HG03432 (cell line): ENCODE results near the gene LYPD3.

Source experiments
- ATAC-seq: cut with Tn5 transposase; IDR thresholded peaks from one replicate; pipeline ENCODE4 v1.9.1; 2021; ENCODE audit warnings: mild to moderate bottlenecking, moderate library complexity; ENCODE audit not compliant: unreplicated experiment

The LYPD3 gene

DNA sequence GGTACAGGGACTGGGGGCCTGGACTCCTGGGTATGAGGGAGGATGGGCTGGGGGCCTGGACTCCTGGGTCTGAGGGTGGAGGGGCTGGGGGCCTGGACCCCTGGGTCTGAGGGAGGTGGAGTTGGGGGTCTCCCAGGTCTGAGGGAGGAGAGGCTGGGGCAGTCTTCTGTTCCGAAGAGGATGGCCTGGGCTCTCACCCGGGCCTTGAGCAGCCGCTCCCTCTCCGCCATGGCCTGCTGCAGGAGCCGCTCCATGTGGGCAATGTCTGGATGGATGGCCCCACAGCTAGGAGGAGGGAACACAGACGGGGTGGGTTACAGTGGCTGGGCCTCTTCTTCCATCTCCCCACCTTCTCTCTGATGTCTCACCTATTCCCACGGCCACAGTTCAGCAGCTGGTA is 21.0 kb upstream of the LYPD3 start:
- no peak for ATAC-seq

DNA sequence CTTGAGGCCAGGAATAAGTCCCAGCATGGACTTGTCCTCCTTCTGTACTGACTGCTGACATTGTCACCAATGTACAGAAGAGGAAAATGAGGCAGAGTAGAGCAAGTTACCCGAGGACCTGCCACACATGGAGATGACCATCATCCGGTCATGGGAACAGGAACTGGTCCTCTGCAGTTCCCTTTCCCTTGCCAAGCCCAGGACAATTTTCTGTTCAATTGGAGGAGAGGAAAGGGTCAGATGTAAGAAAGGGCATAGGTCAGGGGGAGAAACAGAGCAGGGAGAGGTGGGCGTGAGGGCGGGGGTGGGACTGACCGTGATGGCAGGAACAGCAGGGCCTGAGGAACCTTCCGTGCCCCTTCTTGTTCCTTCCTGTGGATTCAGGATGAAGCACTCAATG is 20.5 kb upstream of the LYPD3 start:
- no peak for ATAC-seq

DNA sequence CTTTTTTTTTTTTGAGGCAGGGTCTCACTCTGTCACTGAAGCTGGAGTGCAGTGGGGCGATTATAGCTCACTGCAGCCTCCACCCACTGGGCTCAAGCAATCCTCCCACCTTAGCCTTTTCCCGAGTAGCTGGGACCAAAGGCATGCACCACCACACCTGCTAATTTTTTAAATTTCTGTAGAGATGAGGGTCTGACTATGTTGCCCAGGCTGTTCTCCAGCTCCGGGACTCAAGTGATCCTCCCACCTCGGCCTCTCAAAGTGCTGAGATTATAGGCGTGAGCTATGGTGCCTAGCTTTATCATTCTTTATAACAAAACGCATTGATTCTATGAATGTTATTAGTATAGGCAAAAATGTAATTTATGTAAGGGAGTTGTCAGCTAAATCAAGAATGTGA is 17.9 kb upstream of the LYPD3 start:
- no peak for ATAC-seq

DNA sequence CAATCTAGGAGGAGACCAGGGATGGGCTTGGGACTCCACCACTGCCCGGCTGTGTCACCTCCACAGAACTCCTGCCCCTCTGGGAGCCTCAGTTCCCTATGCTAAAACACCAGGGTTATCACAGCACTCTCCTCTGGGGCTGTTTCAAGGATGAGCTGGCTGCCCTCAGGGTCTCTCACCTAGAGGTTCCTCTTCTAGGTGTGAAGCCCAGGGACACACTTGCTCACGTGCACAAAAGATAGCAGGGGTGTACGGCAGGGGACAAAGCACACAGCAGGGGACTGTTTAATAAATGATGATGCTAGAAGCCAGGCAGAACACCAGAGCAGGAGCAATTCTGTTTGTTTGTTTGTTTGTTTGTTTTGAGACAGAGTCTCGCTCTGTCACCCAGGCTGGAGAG is 16.8 kb upstream of the LYPD3 start:
- ATAC-seq, result no peak

DNA sequence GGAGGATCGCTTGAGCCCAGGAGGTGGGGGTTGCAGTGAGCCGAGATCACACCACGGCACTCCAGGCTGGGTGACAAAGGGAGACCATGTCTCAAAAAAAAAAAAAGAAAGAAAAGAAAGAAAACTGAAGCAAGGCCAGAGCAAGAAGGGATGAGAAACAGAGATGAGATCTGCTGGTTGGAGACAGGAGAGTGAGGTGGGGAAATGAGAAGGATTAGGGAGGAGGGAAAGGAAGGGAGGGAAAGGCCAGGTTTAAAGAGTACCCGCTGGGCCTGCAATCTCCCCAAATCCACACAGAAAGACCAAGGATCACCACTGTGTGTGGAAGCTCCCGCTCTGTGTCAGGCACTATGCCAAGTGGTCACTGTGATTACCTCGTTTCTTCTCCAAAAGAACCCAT is 16.3 kb upstream of the LYPD3 start:
- ATAC-seq, result no peak

DNA sequence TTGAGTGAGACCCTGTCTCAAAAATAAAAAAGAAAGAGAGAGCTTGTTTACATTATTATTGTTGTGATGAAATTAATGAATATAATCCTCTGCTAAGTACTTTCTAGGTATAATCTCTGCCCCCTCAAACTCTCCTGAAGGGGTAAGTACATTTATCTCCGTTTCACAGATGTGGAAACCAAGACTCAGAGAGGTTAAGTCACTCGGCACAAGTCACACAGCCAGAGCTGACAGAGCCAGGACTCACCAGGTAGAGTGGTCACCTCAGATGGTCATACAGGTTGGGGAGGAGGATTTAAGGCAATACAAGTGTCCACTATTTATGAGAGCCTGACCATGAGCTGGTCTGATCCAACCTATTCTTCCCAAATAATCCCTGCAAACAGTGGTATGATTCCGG is 15.2 kb upstream of the LYPD3 start:
- ATAC-seq, result no peak

DNA sequence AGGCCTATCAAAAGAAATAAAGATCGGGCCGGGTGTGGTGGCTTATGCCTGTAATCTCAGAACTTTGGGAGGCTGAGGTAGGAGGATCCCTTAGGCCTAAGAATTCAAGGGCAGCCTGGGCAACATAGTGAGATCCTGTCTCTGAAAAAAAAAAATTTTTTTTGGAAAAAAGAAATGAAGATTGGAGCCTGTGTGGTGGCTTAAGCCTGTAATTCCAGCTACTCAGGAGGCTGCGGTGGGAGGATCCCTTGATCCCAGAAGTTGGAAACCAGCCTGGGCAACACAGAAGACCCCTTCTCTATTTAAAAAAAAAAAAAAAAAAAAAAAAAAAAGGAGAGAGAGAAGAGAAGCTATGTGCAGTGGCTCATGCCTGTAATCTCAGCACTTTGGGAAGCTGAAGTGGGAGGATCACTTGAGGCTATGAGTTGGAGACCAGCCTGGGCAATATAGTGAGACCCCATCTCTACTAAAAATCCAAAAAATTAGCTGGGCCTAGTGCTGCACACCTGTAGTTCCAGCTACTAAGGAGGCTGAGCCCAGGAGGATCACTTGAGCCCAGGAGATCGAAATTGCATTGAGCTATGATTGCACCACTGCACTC is 14.7 kb upstream of the LYPD3 start:
- no peak for ATAC-seq

DNA sequence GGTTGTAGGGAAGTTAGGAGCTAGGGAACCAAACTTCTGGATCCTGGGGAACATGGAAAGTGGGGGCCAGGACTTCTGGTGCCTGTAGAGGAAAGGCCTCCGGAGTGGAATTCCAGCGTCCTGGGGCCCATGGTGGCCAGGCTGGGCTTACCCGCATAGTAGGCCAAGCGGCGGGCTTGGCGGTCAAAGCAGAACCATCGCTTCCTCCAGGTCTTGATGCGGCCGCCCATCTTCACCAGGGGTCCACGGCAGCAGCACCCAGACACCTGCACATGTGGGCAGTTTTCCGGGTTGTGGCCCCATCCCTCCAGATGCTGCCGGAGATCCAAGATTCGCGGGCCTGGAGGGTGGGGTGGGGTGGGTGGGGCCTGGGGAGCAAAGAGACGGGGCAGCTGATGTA is 13.8 kb upstream of the LYPD3 start:
- ATAC-seq, result no peak

DNA sequence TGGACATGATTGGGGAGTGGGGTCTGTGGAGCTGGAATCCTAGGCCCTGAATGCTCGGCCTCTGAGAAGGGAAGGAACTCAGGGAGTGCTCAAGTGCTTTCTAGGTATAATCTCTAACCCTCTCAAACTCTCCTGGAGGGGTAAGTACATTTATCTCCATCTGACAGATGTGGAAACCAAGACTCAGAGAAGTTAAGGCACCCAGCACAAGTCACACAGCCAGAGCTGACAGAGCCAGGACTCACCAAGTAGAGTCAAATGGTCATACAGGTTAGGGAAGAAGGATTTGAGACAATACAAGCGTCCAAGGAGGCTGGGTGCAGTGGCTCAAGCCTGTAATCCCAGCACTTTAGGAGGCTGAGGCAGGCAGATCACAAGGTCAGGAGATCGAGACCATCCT is 12.9 kb upstream of the LYPD3 start:
- no peak for ATAC-seq

DNA sequence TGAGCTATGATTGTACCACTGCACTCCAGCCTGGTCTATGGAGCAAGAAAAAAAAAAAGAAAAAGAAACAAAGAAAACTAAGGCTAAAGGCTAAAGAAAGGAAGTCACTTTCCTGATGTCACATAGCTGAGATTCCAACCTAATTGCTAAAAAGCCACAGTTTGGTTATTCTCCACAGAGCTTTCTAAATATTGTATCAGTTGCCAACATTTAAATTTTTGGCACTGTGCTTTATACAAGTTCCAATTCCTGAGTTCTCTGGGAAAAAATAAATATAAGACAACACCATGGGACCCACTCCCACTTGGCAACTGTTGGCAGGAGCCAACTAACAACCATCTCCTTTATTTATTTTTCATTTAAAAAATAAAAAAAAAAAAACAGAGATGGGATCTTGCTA is 11.2 kb upstream of the LYPD3 start:
- no peak for ATAC-seq

DNA sequence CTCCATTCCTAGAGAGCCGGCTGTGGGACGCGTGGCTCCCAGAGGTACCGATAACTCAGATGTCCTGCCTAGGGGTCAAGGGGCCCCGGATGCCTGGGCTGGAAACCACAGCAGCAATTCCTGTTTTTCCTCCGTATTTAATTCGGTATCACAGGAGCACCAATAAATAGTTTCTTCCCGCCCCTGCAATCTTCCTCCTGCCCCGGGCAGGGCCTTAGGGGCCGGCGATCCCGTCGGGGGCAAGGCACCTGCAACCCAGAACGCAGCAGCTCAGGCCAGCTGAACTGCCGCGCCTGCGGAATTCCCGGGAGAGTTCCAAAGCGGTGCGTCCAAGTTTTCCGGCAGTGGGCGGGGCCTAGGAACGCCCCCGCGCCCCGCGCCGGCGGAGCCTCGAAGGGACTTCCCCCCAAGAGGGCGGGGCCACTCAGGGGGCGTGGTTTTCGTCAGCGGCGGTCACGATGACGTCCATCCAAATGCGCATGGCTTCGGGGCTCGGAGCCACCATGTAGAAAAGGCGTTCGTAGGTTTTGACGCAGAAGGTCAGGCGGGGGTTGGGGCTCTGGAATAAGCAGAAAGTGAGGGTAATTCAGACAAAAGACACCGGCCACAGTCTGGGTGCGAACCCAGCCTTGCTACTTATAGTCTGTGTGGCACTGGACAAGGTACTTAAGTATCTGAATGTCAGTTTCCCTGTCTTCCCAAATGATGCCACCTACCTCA is 9.7 kb upstream of the LYPD3 start:
- ATAC-seq, result peak; percentile 74

DNA sequence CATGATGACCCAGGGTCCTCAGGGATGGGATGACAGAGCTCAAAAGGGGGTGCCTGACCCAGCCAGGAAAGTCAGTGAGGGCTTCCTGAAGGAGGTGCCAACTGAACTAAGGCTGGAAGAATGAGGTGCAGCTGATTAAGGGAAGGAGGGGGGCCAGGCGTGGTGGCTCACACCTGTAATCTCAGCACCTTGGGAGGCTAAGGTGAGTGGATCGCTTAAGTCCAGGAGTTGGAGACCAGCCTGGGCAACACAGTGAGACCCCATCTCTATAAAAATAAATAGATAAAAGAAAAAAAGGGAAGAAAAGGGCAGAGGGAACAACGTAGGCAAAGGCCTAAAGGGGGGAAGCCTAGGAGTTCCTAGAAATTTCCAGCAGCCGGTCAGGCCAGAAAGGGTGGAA is 9.1 kb upstream of the LYPD3 start:
- no peak for ATAC-seq

DNA sequence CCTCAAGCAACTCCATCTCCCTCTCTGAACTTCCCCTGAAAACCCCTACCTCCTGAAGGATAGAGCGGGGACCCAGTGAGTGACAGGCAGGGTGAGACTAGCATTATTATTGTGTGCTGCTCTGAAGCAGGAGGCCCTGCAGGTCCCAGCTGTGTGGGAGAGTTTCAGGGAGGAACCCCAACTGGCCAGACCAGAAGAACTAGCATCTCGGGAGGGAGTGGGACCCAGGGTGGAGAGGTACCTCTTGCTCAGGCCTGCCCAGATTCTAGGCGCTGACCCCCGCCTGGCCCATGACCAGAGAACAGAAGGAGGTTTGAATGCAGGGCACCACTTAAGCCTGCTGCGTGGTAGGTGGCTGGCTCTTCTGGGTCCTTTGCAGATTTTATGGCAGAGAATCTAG is 5.7 kb upstream of the LYPD3 start:
- no peak for ATAC-seq

DNA sequence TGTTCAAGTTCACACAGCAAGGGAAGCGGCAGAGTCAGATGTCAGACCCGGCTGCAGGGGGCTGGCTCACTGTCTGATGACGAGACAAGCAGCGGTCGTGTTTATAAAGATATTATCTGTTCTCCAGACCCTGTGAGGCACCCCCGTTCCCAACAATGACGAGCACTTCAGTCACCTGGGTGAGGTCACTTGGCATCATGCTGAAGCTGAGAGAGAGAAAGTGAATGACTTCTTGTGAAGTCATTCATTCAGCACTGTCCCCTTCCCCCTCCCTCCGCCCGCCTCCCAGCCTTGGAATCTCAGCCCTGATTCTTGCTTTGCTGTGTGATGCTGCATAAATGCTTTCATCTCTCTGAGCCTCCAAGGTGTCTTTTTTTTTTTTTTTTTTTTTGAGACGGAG is 4.9 kb upstream of the LYPD3 start:
- ATAC-seq, result no peak

DNA sequence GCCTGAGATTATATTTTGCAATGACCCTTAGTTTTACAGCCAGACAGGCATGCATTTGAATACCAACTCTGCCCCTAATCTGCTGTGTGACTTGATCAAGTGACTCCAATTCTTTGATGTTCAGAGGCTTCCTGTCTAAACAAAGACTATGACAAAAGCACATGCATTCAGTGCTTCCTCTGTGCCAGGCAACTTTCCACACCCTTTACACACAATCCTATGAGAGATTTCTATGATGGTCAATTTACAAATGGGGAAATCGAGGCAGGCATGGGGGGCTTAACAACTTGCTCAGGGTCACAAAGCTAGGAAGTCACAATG is 3.7 kb upstream of the LYPD3 start:
- no peak for ATAC-seq

DNA sequence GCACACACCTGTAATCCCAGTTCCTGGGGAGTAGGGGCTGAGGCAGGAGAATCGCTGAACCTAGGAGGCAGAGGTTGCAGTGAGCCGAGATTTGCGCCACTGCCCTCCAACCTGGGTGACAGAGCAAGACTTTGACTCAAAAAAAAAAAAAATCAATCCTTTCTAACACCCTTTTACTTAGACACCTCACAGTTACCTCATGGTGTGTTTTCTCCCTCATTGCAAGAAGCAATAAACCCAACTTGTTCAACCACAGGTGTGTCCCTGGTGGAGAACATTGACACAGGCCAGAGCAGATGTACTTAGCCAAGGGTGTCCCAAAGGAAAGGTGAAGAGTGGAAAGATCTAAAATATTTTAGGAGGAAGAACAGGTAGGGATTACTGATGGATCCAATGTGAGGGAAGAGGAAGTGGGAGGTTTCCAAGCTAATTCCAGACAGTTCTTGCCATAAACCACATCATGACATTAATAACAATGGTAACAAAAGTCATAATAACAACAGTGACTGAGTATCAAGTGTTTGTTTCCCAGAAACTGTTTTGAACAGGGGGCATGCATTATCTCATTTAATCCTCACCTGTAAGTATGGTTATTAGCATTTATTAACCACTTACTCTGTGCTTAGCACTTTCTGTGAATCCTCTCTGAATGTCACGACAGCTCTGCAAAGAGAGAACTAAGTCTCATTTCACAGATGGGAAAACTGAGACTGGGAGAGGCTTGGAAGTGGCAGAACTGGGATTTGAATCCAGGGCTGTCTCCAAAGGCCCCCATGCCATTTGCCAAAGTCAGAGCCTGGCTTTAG is 3.1 kb upstream of the LYPD3 start:
- no peak for ATAC-seq

DNA sequence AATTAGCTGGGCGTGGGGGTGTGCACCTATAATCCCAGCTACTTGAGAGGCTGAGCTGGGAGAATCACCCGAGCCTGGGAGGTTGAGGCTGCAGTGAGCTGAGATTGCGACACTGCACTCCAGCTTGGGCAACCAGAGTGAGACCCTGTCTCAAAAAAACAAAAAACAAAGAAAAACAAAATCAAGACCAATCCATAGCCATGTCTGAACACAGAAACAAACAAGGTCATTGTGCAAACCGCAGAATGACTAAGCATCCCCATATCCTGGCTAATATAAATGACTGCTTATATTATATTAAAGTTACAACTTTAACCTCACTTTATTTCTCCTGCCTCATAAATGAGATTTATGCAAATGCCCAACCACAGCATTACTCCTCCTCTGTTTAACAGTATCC is 2.3 kb upstream of the LYPD3 start:
- no peak for ATAC-seq

DNA sequence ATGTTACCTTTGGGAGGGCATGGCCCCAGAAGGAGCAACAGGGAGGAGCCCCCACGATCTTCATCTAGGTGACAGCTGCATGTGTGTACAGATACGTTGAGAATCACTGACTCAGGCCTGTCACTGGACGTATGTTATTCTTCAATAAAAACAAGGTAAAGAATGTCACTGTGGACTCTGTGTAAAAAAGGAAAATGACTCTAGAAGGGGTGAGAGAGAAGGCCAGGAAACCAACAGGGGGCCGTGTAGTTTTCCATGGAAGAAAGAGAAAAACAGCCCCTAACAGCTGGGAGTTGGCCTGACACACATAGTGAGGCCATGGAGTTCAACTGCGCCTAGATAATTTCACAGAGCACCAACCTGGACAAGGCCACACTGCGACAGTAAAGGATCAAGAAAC is 1.9 kb upstream of the LYPD3 start:
- ATAC-seq, result no peak

DNA sequence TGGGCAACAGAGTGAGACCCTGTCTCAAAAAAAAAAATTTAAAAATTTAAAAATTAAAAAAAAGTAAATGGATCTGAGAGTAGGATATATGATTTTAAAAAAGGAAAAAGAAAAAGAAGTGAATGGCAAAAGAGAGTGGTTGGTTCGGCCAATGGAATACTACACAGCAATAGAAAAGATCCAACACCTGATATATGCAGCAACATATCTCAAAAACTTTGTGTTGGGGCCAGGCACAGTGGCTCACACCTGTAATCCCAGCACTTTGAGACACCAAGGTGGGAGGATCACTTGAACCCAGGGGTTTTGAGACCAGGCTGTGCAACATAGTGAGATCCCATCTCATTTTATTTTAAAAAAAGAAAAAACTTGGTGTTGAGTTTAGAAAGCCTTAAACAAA is 1.4 kb upstream of the LYPD3 start:
- ATAC-seq, result no peak

DNA sequence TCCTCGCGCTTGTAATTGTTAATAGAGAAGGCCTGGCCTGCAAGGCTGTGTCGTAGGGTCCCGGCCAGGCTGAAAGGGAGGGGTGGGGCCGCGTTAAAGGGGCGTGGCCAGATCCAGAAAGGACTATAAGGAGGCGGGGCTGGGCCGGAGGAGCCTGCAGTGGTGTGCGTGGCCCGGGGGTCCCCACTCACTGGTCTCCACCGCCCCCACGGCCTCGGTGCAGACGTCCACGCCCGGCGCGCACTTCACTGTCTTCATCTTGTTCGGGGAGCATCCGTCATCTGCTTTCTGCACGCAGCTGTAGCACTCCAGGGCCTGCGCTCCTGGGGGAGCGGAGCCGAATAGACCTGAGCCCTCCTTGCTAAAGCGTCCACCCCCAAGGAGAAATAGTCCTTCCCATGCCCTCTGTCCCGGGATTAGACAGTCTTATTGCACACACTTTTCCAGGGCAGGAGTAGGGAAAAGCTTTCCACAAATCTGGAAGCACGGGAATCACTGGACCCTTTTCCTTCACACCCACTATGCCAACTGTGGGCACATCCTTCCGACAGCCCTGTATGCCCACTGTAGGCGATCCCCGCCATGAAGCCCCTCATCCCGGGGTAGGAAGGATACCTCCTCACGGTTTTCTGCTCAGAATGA is 1.2 kb downstream of the LYPD3 start:
- ATAC-seq, result peak; percentile 50

DNA sequence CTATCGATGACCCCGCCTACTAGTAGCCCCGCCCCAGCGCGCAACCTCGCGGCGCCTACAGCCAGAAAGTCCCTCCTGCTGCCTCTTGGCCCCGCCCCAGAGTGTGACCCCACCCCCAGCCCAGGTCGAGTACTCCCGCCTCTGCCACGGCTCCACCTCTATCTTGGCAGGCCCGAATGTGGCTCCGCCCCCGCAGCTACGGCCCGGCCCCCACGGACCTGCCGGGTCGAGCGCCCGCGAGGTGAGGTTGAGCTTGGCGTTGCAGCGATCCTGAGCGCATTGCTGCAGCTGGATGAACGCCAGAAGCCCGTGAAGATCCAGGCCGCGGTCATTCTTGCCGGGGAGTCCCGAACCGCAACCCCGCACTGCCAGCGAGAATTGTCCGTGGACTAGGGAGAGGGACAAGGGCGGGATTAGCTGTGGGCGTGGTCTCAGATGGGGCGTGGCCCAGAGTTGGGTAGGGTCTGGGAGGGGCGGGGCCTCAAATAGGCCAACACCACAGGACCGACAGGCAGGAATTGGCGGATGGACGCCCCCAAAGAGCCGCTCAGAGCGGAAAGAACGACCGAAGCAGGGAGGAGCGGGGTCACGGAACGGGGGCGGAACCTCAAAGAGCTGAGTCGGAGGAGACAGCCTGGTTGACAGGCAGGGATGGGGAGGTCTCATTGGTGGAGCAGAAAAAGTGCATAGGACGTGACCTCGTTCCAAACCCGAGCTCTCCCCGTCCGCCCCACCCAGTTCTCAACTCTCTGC is 1.9 kb downstream of the LYPD3 start:
- ATAC-seq, result peak; percentile 87
